ENCODE measurements around the gene PIEZO2.
"Not testable (repeated sequence)": the region's sequence is repeated elsewhere in the genome, so short reads cannot be mapped to it uniquely, and the experiment has no call there.

The PIEZO2 gene

GRCh38 chr18:10878703-10879102 lies 270.7 kb downstream of the PIEZO2 start:
- no peak for DNase-seq

DNA sequence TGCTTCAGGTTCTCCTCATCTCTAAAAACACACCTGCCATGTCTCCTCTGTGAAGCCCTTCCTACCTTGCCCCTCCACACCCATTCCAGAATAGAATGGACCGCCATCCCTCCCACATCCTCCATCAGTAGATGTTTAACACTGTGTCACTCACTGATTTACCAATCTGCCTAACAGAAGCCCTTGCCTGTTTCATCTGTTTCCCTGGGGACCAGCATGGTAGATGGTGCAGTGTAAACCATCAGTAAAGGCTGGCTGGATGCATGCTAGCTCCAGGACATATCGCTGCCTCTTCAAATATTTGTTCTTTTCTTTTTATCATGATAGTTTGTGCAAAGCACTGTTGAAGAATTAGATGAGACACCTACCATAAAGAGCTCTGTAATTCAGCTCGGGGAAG lies 271.4 kb downstream of the PIEZO2 start:
- DNase-seq = no peak

DNA sequence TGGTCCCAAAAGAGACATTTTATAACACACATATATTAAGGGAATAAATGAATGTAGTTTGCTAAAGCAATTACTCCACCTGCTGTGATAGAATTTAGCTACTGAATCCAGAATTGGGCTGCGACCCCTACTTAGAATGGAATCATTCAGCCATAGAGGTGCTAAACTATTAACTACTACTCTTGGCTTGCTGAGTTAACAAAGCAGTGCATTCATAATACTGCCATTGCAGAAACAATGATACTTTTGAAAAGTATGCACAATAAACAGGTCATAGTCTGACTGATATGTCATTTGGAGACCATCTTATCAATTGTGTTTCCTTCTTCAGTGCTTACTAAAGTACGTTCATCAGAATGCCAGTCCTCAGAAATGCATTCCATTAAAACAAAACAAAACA lies 273.6 kb downstream of the PIEZO2 start:
- no peak for DNase-seq

GRCh38 chr18:10872304-10872703 lies 277.1 kb downstream of the PIEZO2 start:
- no peak for DNase-seq

- DNase-seq = no peak
Measured at GRCh38 chr18:10864722-10865121, 284.6 kb downstream of the PIEZO2 start.

- no peak for DNase-seq
Measured at GRCh38 chr18:10863026-10863425, 286.3 kb downstream of the PIEZO2 start.

DNA sequence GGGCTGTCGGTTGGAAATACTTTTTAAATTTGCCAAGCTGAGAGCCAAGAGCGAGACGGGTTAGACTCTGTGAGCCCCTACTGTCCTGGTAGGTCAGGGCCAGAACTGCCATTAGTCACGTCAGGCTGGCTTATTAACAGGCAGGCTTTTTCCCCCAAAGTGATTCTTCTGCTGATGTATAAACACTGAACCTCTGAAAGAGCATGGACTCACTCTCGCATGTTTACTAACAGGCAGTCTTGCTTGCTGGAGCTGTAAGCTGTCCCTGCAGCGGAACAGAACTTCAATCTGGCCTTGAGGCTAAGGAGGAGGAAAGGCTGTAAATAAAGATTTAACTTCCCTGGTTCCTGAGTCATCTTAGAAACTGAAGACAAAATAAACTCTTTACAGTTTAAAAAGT lies 288.4 kb downstream of the PIEZO2 start:
- no peak for DNase-seq

DNA sequence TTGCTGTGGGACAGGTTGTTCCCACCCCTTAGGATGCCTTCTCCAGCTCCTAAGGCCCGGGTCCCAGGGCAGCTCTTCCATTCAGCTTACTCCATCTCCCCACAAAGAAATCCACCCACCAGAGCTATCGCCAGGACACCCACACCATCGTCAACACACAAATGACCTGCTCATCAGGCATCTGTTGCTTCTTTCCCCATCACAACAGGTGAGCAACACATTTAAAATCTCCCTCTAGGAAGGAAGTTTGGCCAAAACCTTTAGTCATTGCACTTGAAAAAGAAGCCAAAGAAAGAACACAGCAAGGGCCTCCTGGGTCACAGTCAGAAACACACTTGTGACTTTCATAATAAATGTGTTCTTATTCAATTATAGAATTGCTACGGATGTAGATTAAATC lies 289.0 kb downstream of the PIEZO2 start:
- DNase-seq = no peak

DNA sequence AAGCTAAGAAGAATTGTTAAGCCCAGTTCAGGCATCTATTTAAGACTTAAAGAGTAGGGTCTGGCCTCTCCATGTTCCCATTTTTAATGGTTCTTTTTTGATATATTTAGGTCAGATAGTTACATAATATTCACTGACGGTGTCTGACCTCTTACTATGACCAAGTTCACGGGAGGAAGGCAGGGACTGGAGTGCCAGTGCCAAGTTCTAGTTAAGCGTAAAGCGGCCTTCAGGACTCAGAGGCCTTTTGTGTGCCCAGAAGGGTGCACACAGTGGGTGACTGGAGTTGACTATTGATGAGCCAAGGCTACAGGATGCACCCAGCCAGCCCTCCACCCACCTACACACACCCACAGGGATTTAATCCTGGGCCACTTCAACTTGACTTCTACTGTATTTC lies 290.9 kb downstream of the PIEZO2 start:
- no peak for DNase-seq

- no peak for DNase-seq
Measured at GRCh38 chr18:10856132-10856531, 293.2 kb downstream of the PIEZO2 start.

- DNase-seq = no peak
Measured at GRCh38 chr18:10852385-10853303, 296.7 kb downstream of the PIEZO2 start.

DNA sequence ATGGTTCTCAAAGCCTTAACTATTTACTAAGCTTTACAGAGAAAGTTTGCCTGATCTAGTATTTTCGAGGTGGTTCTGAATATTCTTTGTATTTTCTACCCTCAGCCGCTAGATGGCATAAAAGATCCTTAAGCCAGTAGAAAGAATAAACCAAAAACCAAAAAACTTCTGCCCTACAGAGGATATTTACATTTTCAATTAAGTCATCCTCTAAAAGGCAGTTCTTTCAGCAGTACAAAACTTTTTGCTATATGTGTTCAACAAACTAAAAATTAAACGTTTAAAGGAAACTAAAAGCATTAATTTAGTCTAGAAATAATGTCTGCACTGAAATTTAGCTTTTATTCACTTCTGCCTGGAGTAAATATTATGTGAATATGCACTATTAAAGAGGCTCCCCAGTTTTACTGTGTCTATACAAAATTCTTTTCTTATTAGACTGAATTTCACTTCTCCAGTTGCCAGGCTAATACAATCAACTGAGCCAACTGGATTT lies 297.5 kb downstream of the PIEZO2 start:
- DNase-seq = no peak

DNA sequence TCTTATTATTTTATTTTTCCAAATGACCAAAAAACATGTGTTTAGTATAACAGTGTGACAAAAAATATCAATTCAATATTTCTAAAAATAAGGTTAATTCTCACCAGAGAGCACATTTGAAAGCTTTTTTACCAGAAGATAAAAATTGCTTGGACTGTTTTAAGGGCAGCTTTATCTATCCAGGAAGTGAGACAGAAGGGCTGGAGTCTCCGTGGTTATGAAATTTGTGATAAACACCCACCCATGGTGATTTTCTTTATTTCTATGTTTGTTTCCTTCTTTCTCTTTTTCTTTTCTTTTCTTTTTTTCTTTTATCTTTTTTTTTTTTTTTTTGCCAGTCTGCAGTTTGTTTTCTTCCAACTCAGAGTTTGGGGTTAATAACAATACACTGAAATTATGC lies 298.5 kb downstream of the PIEZO2 start:
- no peak for DNase-seq

- DNase-seq = no peak
Measured at GRCh38 chr18:10850216-10850615, 299.2 kb downstream of the PIEZO2 start.

DNA sequence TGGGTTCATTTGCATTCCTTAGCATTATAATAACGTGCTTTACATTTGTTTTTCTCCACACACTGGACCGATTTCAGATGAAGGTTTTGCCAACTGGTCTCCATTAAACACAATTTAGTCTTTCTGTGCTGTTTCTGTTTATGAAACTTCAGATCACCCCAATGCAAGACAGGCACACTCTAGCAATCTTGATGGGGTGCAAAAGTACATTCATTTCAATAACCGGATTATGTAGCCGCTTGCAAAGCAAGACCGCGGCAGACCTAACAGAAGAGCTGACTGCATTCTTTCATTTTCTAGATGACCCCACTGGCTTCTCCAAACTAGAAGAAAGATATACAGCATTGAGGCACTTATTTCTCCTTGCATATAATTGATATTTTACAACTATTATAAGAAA lies 301.5 kb downstream of the PIEZO2 start:
- DNase-seq = no peak

GRCh38 chr18:10847408-10847790 lies 302.0 kb downstream of the PIEZO2 start:
- no peak for DNase-seq

DNA sequence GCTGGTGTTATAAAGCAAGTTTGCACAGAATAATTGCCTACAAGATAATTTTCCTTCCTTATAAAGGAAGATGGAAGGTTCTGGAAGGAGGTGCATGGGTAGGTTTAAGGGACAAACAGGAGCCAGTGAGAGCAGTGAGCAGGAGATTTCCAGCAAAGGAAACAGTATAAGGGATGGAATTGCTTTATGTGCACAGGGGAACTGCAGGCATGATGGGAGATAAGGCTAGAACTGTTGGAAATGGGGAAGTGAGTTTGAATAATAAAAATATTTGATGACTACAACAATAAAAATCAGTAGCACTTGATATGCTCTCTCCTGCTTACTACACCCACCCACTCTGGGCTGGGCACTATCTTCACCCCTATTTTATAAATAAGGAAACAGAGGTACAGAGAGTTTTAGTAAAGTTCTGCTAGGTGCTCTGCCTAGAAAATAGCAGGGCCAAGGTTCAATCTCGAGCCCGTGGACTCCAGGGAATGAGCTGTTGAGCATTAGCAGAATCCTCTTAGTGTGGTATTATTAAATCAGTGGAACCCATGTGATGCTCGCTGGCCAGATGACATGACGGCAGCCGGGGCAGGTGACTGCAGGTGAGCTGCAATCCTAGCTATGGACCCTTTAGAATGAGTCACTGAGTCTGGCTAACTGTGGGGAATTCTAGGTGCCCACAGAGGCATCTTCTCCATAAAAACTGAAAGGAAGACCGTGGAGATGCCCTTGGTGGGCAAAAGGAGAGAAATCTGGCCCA lies 302.5 kb downstream of the PIEZO2 start:
- no peak for DNase-seq

DNA sequence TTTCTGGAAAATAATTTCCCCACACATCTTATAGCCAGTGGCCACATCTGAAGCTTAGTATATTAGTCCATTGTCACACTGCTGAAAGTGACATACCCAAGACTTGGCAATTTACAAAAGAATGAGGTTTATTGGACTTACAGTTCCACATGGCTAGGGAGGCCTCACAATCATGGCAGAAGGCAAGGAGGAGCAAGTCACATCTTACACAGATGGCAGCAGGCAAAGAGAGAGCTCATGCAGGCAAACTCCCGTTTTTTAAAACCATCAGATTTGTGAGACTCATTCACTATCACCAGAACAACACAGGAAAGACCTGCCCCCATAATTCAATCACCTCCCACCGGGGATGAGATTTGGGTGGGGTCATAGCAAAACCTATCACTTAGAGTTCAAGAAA lies 303.3 kb downstream of the PIEZO2 start:
- not testable (repeated sequence) for DNase-seq

- DNase-seq = no peak
Measured at GRCh38 chr18:10843565-10843964, 305.8 kb downstream of the PIEZO2 start.

- DNase-seq = no peak
Measured at GRCh38 chr18:10842861-10843260, 306.5 kb downstream of the PIEZO2 start.

DNA sequence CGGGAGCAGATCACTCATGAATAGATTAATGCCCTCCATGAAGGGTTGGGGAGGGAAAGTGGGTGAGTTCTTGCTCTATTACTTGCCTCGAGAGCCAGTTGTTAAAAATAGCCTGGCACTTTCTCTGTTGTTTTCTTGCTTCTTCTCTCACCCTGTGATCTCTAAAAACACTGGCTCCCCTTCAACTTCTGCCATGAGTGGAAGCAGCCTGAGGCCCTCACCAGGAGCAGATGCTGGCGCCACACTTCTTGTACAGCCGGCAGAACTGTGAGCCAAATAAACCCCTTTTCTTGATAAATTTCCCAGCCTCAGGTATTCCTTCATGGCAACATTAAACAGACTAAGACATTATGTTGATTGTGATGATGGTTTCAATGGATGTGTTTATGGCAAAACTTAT lies 307.0 kb downstream of the PIEZO2 start:
- DNase-seq = no peak

DNA sequence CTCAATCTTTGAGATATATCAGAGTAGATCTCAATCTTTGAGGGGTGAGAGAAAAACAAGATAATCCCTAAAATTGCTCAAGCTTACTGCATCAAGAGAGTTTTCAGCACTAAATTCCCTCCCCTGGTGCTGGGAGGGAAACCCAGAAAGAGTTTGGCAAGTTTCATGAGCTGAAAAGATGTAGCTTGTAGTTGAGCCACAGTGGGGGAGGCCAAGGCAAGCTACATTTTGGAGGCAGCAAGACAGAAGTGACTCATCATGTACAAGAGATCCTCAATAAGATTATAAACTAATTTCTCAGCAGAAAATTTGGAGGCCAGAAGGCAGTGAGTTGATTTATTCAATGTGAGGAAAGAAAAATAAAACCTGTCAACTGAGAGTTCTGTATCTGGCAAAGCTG lies 308.2 kb downstream of the PIEZO2 start:
- no peak for DNase-seq

DNA sequence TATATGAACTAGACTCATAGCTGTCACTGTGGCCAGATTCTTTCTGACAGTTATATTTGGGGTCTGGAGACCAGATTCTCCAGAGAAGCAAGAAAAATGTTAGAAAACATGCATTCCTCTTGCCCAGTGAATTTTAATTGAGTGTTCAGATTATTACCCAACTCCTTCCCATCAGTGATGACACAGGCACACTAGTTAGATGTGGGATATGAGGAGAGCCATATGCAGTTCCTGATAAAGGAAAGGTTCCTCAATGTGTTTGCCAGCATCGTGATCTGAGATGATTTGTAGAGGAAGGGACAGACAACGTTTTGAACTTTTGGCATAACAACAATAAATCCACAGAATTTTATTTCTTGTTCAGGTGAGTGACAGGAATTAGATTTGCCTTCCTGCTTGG lies 308.6 kb downstream of the PIEZO2 start:
- no peak for DNase-seq

- DNase-seq = no peak
Measured at GRCh38 chr18:10839421-10839820, 309.9 kb downstream of the PIEZO2 start.
